ENCODE results near the gene TMEM131L.

DNA sequence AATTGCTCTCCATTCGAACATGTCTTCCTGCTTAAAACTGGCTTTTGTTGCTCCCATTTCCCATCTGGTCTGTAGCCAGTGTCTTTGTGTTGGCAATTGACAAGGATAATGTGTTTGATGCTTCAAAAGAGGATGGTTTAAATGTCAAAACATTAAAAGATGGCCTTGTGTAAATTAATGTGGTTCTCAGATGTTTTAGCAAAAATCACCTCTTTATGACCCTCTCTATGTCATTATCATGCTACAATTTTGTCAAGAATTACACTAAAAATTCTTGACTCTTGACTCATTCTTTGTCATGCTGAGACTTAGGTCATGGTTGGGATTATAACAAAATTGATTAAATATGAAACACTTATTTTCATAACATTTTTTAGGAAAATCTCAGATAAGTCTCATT is 47.4 kb downstream of the TMEM131L start:
- TF ChIP-seq, protein P1, sequence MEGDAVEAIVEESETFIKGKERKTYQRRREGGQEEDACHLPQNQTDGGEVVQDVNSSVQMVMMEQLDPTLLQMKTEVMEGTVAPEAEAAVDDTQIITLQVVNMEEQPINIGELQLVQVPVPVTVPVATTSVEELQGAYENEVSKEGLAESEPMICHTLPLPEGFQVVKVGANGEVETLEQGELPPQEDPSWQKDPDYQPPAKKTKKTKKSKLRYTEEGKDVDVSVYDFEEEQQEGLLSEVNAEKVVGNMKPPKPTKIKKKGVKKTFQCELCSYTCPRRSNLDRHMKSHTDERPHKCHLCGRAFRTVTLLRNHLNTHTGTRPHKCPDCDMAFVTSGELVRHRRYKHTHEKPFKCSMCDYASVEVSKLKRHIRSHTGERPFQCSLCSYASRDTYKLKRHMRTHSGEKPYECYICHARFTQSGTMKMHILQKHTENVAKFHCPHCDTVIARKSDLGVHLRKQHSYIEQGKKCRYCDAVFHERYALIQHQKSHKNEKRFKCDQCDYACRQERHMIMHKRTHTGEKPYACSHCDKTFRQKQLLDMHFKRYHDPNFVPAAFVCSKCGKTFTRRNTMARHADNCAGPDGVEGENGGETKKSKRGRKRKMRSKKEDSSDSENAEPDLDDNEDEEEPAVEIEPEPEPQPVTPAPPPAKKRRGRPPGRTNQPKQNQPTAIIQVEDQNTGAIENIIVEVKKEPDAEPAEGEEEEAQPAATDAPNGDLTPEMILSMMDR (IDR thresholded peaks at IDR 0.05; ENCODE audit: low read depth, low read length) = no peak
- no peak for TF ChIP-seq EZH2phosphoT487 (IDR thresholded peaks at IDR 0.05; ENCODE audit: low read depth)
